ENCODE results near the gene TP53I3. TPM values are rescaled to one million over a fixed set of nuclear protein-coding genes. Genes with fewer than 3 reads are reported as not detected.

The TP53I3 gene
- total RNA-seq, 1 experiment from 2014 or later: 48.1 TPM

DNA sequence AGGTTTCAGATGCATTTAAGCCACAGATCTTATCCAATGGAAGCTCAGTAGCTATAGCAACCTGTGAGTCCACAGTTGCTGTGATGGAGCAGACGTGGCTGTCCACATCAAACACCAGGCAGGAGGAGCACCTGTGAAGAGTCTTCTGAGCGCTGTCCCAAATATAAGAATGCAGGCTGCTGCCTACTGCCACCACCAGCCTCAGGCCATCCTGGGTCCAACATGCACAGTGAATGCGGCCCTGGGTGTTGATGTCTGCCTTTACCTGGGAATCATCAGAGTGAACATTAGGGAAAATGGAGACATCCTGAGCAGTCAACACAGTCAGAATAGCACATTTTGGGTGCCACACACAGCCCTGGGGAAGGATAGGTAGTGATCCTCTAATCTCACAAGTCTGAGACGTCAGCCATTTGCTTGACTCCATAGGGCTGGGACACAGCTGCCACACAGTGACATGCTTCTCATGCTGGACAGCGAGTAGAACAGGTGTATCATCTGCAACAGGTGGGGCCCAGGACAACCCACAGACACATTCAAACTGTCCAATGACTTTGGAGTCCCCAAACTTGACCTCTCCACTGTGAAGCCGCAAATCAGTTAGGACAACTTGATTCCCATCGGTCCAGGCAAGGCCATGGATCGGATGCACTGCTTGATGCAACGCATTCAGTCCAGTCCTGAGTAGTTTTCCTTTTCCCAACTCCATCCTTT is 45.7 kb downstream of the TP53I3 start:
- H4K8ac ChIP-seq (replicated peaks; ENCODE audit: insufficient read length, low read depth, low read length): no peak overlapping the region
- no peak overlapping the region for H2BK15ac ChIP-seq (ENCODE audit: low read depth, low read length)
- no peaks in the 10 kb centered on the region for H3K23me2 ChIP-seq (ENCODE audit: insufficient read length, low read depth, low read length, poor library complexity, severe bottlenecking)
- no peak overlapping the region for H2BK120ac ChIP-seq (ENCODE audit: low read depth, low read length, poor library complexity, severe bottlenecking)
- no peak overlapping the region for H3K4me2 ChIP-seq (ENCODE audit: insufficient read depth, insufficient read length, low read length)
- peaks cover 5% of the 10 kb centered on the region for H3K79me1 ChIP-seq (ENCODE audit: insufficient read depth, low read depth, low read length, poor library complexity, severe bottlenecking)
- TF ChIP-seq, protein P1, sequence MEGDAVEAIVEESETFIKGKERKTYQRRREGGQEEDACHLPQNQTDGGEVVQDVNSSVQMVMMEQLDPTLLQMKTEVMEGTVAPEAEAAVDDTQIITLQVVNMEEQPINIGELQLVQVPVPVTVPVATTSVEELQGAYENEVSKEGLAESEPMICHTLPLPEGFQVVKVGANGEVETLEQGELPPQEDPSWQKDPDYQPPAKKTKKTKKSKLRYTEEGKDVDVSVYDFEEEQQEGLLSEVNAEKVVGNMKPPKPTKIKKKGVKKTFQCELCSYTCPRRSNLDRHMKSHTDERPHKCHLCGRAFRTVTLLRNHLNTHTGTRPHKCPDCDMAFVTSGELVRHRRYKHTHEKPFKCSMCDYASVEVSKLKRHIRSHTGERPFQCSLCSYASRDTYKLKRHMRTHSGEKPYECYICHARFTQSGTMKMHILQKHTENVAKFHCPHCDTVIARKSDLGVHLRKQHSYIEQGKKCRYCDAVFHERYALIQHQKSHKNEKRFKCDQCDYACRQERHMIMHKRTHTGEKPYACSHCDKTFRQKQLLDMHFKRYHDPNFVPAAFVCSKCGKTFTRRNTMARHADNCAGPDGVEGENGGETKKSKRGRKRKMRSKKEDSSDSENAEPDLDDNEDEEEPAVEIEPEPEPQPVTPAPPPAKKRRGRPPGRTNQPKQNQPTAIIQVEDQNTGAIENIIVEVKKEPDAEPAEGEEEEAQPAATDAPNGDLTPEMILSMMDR (conservative IDR thresholded peaks at IDR 0.05): no peak
- no peak for DNase-seq
- no peak overlapping the region for H4K5ac ChIP-seq (ENCODE audit: insufficient read length, low read depth, low read length)
- H3T11ph ChIP-seq (ENCODE audit: low read length): no peak overlapping the region
- H3K56ac ChIP-seq (ENCODE audit: insufficient read length, low read depth, low read length): no peak overlapping the region
- no peak overlapping the region for H3K27ac ChIP-seq (ENCODE audit: insufficient read length, low read depth, low read length)
- H3K27me3 ChIP-seq (ENCODE audit: insufficient read depth, low read length): no peaks in the 10 kb centered on the region
- no peak overlapping the region for H3K4me3 Mint-ChIP-seq
- H2BK12ac ChIP-seq (ENCODE audit: insufficient read length, low read depth, low read length): no peak overlapping the region
- no peaks in the 10 kb centered on the region for H3K9me3 ChIP-seq (ENCODE audit: control insufficient read depth, low read depth, low read length)
- no peak overlapping the region for H3K9ac ChIP-seq (ENCODE audit: extremely low read depth, insufficient read length, low read length)
- WGBS (ENCODE audit: extremely low coverage, insufficient read length, low lambda C conversion rate): no CpG with 5 or more reads among the region's 9 CpGs
- H3K9me3 Mint-ChIP-seq: no peaks in the 10 kb centered on the region
- H3K18ac ChIP-seq (ENCODE audit: insufficient read length, low read depth, low read length): no peak overlapping the region
- H3K14ac ChIP-seq (ENCODE audit: insufficient read depth, low read length): no peak overlapping the region
- no peak overlapping the region for H2AK5ac ChIP-seq (ENCODE audit: insufficient read length, low read length)
- H4K91ac ChIP-seq (ENCODE audit: insufficient read length, low read depth, low read length): no peak overlapping the region
- H2AFZ ChIP-seq (ENCODE audit: low read length): no peak overlapping the region
- H2BK20ac ChIP-seq (ENCODE audit: low read depth, low read length, poor library complexity, severe bottlenecking): no peak overlapping the region
- H3K4me1 Mint-ChIP-seq: peaks cover 0 to 2% of the 10 kb centered on the region in 2 experiments; a peak in 1 of 4 replicates
- peaks cover 2% of the 10 kb centered on the region; the same call in 1 of the 2 replicates for H3K79me2 ChIP-seq (ENCODE audit: insufficient read depth, low read length)
- no peak overlapping the region for H3K4ac ChIP-seq (ENCODE audit: low read depth, low read length)
- no peaks in the 10 kb centered on the region for H3K27me3 Mint-ChIP-seq (ENCODE audit: low read depth)
- no peaks in the 10 kb centered on the region for H3K4me1 ChIP-seq (ENCODE audit: insufficient read depth, low read length)
- no peaks in the 10 kb centered on the region for H4K20me1 ChIP-seq (ENCODE audit: control insufficient read depth, insufficient read depth, insufficient read length)
- no peak overlapping the region for H2BK5ac ChIP-seq (ENCODE audit: insufficient read length, low read length)
- H3K23ac ChIP-seq (ENCODE audit: insufficient read length, low read depth, low read length): no peak overlapping the region
- H3K27ac Mint-ChIP-seq: no peak overlapping the region; a peak in 1 of 7 replicates
- peaks cover 14 to 40% (median 39%) of the 10 kb centered on the region in 3 experiments for H3K36me3 Mint-ChIP-seq (ENCODE audit: insufficient read depth in 1 of 3, low read depth in 3 of 3)

Other genes with a start within 250 kb of the TP53I3 start
- 17.5 and 21.4 TPM in 2 replicates for gene ATAD2B, start 157.7 kb downstream of the TP53I3 start, total RNA-seq (2021)
- gene UBXN2A, start 144.4 kb downstream of the TP53I3 start, total RNA-seq (2021): 19.7 and 20.0 TPM in 2 replicates
- 0.42 and 1.3 TPM in 2 replicates for gene MFSD2B, start 74.7 kb downstream of the TP53I3 start, total RNA-seq (2021)
- 36.9 and 40.0 TPM in 2 replicates for gene WDCP, start 37.4 kb downstream of the TP53I3 start, total RNA-seq (2021)
- gene FKBP1B, start 35.1 kb downstream of the TP53I3 start, total RNA-seq (2021): 59.7 and 61.6 TPM in 2 replicates
- 130 and 132 TPM in 2 replicates for gene SF3B6, start 8.5 kb downstream of the TP53I3 start, total RNA-seq (2021)
- gene PFN4, start 38.5 kb upstream of the TP53I3 start, total RNA-seq (2021): not detected in 2 replicates
- 6.5 and 6.7 TPM in 2 replicates for gene FAM228B, start 38.6 kb upstream of the TP53I3 start, total RNA-seq (2021)
- not detected in 2 replicates for gene FAM228A, start 90.2 kb upstream of the TP53I3 start, total RNA-seq (2021)

All from H9 (cell line).